Esophagus (tissue), 2 donors: ENCODE results near the gene RAB17. TPM values are rescaled to one million over a fixed set of nuclear protein-coding genes. Genes with fewer than 3 reads are reported as not detected.

Experiments
- H3K27ac ChIP-seq, 2 donors: one replicate each; pipeline ENCODE4 v1.5.1; 2013; ENCODE audit warnings: low read depth in 2 of 2, mild to moderate bottlenecking in 2 of 2, inconsistent platforms in 1 of 2, low read length in 1 of 2, moderate library complexity in 1 of 2
- H3K27me3 ChIP-seq, 2 donors: one replicate each; pipeline ENCODE4 v1.6.1; 2013; ENCODE audit warnings: low read length in 2 of 2, control low read depth in 1 of 2, mild to moderate bottlenecking in 1 of 2; ENCODE audit not compliant: insufficient read depth in 2 of 2, control insufficient read depth in 1 of 2
- H3K36me3 ChIP-seq, 2 donors: one replicate each; pipeline ENCODE4 v1.6.1; 2013; ENCODE audit warnings: low read length in 1 of 2; ENCODE audit not compliant: control insufficient read depth in 2 of 2, insufficient read depth in 2 of 2
- H3K4me1 ChIP-seq, 2 donors: one replicate each; pipeline ENCODE4 v1.6.1; 2013; ENCODE audit warnings: low read length in 1 of 2; ENCODE audit not compliant: control insufficient read depth in 2 of 2, insufficient read depth in 2 of 2
- H3K4me3 ChIP-seq, 2 donors: one replicate each; pipeline ENCODE4 v1.5.1; 2013; ENCODE audit warnings: low read length in 2 of 2, mild to moderate bottlenecking in 2 of 2, low read depth in 1 of 2, moderate library complexity in 1 of 2
- H3K9me3 ChIP-seq, 2 donors: one replicate each; pipeline ENCODE4 v1.6.1; 2013; ENCODE audit warnings: mild to moderate bottlenecking in 2 of 2, low read depth in 1 of 2, low read length in 1 of 2, moderate library complexity in 1 of 2; ENCODE audit not compliant: control insufficient read depth in 2 of 2, insufficient read depth in 1 of 2
- WGBS, 2 donors: extraction: QIAGEN DNeasy Blood & Tissue Kit; methylation state at CpG; one replicate each; pipeline ENCODE4 v1.1.7; 2013; 5-methylcytosine and 5-hydroxymethylcytosine counted together
- polyA plus RNA-seq, 2 donors: library from polyadenylated mRNA; stranded (reverse); fragments of 200-250 nt; gene quantifications; one replicate each; pipeline ENCODE4 v1.2.3, GENCODE V29; 2013
- donor health status: healthy with polysubstance abuse.
- donor health status: Bipolar disorder and iron deficiency.

The RAB17 gene
- polyA plus RNA-seq, 2 donors: 7.0 to 10.9 TPM

DNA sequence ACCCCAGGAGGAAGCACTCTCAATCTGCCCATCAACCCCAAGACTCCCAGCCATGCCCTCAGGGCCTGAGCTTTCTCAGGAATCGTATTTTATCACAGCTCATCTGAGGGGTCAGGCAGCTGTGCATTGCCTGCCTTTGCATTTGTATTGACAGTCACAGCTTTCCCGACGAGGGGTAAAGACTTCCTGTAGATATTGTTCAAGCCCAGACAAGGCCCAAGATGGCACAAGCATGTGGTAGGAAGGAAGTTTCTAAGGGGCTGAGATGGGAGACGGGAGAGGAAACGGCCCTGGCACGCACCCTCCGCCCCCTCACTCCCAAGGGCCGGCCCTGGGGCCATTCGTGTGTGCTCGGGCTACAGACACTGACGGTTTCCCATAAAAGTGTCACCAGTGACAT lies 58.4 kb downstream of the RAB17 start:
- Histone ChIP-seq H3K4me3 (no peak overlapping the region), H3K27ac (no peak overlapping the region), H3K4me1 (peaks cover 0 to 2% of the 10 kb centered on the region in 2 donors), H3K27me3 (no peaks in the 10 kb centered on the region), H3K36me3 (no peaks in the 10 kb centered on the region), H3K9me3 (no peaks in the 10 kb centered on the region)
- WGBS, 2 donors: 51 to 64% methylated on average over 11 of the region's 11 CpGs

DNA sequence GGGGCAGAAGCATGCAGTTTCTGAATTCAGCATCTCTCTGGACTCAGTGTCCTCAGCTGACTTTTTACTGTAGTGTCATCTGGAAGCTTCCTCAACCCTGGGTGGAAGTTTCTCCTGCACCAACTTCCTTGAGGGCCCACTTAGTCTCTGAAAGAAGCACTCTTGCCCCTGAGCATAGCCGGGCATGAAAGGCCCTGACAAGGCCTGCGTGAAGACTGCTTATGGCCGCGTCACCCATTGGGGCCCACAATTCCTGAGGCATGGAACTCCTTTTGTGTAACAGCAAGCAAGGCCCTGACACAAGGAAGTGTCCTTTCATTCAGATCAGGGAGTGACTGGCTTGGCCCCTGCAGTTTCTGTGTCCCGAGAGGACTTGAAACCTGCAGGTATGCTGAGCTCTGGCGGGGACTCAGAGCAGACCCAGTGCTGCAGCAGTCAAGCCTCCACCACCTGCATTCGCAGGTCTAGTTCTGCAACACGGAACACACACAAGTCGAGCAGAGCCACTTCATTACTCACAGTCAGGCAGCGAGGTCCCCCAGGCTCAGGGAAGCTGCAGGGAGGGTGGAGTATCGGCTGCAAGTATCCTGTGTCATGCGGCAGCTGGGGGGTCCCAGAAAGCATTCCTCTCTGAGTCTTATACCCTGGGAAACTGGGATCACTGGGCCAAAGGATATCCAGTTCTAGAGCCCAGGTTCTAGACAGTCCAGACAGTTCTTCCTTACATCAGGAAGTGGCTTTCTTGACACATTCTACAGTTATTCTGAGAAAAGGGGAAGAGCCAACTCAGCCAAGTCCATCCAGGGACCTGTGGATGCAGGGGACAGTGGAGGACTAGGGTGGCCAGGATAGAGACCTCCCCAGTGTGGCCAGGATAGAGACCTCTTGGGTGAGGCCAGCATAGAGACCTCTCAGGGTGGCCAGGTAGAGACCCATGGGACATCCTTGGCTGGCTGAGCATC lies 59.8 kb downstream of the RAB17 start:
- no peak overlapping the region for H3K4me3 ChIP-seq
- peaks cover 0 to 2% of the 10 kb centered on the region in 2 donors for H3K4me1 ChIP-seq
- H3K9me3 ChIP-seq: no peaks in the 10 kb centered on the region
- H3K36me3 ChIP-seq: peaks cover 0 to 1% of the 10 kb centered on the region in 2 donors
- no peak overlapping the region for H3K27ac ChIP-seq
- WGBS, 2 donors: 86 to 95% methylated on average over 12 of the region's 12 CpGs
- no peaks in the 10 kb centered on the region for H3K27me3 ChIP-seq

DNA sequence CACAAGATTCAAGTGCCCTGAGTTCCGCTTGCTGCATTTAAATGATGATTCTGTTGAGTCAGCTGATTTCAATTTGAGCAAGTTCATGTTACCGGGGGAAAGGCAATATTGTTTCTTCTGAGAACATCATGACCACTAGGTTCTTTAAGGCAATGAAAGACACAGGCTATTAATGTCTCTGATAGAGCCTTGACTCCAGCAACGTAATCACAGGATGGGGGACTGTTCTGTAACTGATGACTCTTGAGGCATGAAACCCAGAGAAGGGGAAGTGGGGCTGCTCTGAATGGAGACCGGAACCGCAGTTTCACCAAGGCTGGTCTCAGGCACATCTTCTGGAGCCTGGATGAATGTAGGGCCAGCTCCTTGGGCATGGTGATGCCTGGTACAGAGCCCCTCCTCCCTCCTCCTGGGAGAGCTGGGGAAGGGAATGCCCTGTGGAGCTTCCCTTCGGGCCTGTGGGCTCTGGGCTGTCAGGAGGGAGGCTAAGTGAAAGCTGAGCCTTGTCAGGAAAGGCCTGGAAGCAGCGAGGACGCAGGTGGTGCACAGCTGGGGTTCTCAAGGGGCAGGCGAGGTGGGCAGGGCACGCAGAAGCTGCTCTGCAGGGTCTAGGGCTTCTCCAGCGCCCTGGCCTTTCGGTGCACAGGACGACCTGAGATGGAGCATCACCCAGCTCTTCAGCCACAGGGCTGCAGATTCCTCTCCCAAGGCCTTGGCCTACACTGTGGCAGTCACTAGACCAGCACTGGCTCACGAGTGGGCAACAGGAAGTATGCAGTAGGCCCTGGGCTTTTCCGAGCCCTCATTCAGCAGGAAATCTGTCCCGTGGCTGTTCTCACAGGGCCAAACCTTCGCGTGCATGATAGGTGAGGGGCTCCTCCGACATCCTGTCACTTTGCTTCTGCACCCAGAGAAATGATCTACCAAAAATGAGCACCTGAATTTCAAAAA lies 60.8 kb downstream of the RAB17 start:
- 86 to 88% methylated on average over 19 of the region's 19 CpGs for WGBS, 2 donors
- no peak overlapping the region for H3K27ac ChIP-seq
- no peak overlapping the region for H3K4me3 ChIP-seq
- H3K4me1 ChIP-seq: peaks cover 0 to 2% of the 10 kb centered on the region in 2 donors
- peaks cover 0 to 4% of the 10 kb centered on the region in 2 donors for H3K36me3 ChIP-seq
- H3K9me3 ChIP-seq: no peaks in the 10 kb centered on the region
- no peaks in the 10 kb centered on the region for H3K27me3 ChIP-seq

GRCh38 chr2:237527766-237528165 lies 62.8 kb downstream of the RAB17 start:
- Histone ChIP-seq H3K27ac (no peak overlapping the region), H3K9me3 (no peaks in the 10 kb centered on the region), H3K4me3 (no peak overlapping the region), H3K36me3 (peaks cover 0 to 4% of the 10 kb centered on the region in 2 donors), H3K27me3 (no peaks in the 10 kb centered on the region), H3K4me1 (peaks cover 0 to 2% of the 10 kb centered on the region in 2 donors)
- WGBS, 2 donors: 94 to 97% methylated on average over 5 of the region's 5 CpGs

DNA sequence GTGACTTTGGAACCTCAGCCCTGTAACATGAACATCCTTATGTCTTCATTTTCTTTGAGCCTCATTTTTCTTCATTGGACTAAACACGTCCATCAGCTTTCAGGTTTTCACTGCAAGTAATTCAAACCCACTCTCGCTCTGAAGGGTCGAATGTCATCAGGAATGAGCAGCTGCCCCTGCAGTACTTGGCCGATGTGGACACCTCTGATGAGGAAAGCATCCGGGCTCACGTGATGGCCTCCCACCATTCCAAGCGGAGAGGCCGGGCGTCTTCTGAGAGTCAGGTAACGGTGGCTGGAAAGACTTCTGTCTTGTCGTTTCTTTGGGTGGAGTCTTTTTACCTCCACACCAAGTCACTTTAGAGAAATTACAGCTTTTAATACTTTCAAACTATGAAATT lies 63.3 kb downstream of the RAB17 start:
- Histone ChIP-seq H3K27me3 (no peaks in the 10 kb centered on the region), H3K36me3 (peaks cover 0 to 4% of the 10 kb centered on the region in 2 donors), H3K9me3 (no peaks in the 10 kb centered on the region), H3K4me1 (peaks cover 0 to 2% of the 10 kb centered on the region in 2 donors), H3K4me3 (no peak overlapping the region), H3K27ac (no peak overlapping the region)
- 90 to 92% methylated on average over 11 of the region's 11 CpGs for WGBS, 2 donors

GRCh38 chr2:237525559-237526157 lies 64.9 kb downstream of the RAB17 start:
- no peak overlapping the region for H3K4me3 ChIP-seq
- H3K27me3 ChIP-seq: no peaks in the 10 kb centered on the region
- H3K9me3 ChIP-seq: no peaks in the 10 kb centered on the region
- H3K4me1 ChIP-seq: peaks cover 0 to 2% of the 10 kb centered on the region in 2 donors
- H3K36me3 ChIP-seq: peaks cover 0 to 4% of the 10 kb centered on the region in 2 donors
- WGBS, 2 donors: 91 to 93% methylated on average over 17 of the region's 17 CpGs
- no peak overlapping the region for H3K27ac ChIP-seq

GRCh38 chr2:237524631-237525030 lies 65.9 kb downstream of the RAB17 start:
- H3K9me3 ChIP-seq: no peaks in the 10 kb centered on the region
- no peaks in the 10 kb centered on the region for H3K27me3 ChIP-seq
- peaks cover 0 to under 1% of the 10 kb centered on the region in 2 donors for H3K4me1 ChIP-seq
- H3K36me3 ChIP-seq: peaks cover 0 to 4% of the 10 kb centered on the region in 2 donors
- no peak overlapping the region for H3K27ac ChIP-seq
- 54 to 71% methylated on average over 5 to 6 of the region's 6 CpGs for WGBS, 2 donors
- no peak overlapping the region for H3K4me3 ChIP-seq
